ENCODE results near the gene SLC43A2. TPM values are rescaled to one million over a fixed set of nuclear protein-coding genes. Genes with fewer than 3 reads are reported as not detected.

SLC43A2 gene
- total and polyA plus RNA-seq, 2 donors (not counting 3 experiments of a cell fraction or from before 2014, with no cell fraction given) = 41.7 to 52.0 TPM

GRCh38 chr17:1574697-1575471 is 53.8 kb downstream of the SLC43A2 start:
- Histone ChIP-seq H3K9me3 (replicated peaks; ENCODE audit: control insufficient read depth, insufficient read depth, low read length) (no peaks in the 10 kb centered on the region), H3K27ac (ENCODE audit: insufficient read depth, low read depth, low read length) (peak overlapping the region; percentile 33), H3K27me3 (ENCODE audit: control insufficient read depth in 2 of 2, insufficient read depth in 2 of 2, low read length in 2 of 2) (no peaks in the 10 kb centered on the region), H3K9me1 (replicated peaks; ENCODE audit: control insufficient read depth, extremely low read depth, insufficient read depth, low read length) (no peaks in the 10 kb centered on the region), H3K9ac (replicated peaks; ENCODE audit: extremely low read depth, insufficient read depth, low read length) (no peak overlapping the region), H3K4me3 (replicated peaks in 1 of 3; ENCODE audit: insufficient read depth in 1 of 3, low read depth in 1 of 3, low read length in 3 of 3) (no peak overlapping the region), H3K79me2 (ENCODE audit: control insufficient read depth, insufficient read depth, low read length) (no peaks in the 10 kb centered on the region), H2AFZ (ENCODE audit: low read depth, low read length) (peak overlapping the region; percentile 14), H3K4me2 (ENCODE audit: insufficient read depth, low read length) (no peak overlapping the region), H3K36me3 (ENCODE audit: control insufficient read depth in 2 of 2, extremely low read depth in 1 of 2, insufficient read depth in 2 of 2, low read length in 2 of 2) (no peaks in the 10 kb centered on the region), H4K20me1 (replicated peaks; ENCODE audit: control insufficient read depth, extremely low read depth, insufficient read depth, low read length) (no peaks in the 10 kb centered on the region), H3K4me1 (ENCODE audit: control insufficient read depth, extremely low read depth, insufficient read depth, low read length) (peaks cover 21% of the 10 kb centered on the region)
- dilution Hi-C loops (cut with MboI; ENCODE audit: extremely low pct_ligation_motif_present, low sequenced_read_pairs) = no loop called here
- TF ChIP-seq EZH2 (IDR thresholded peaks at IDR 0.05; ENCODE audit: borderline replicate concordance, low read depth, low read length, severe bottlenecking) = no peak
- peak; percentile 26 for TF ChIP-seq POLR2A (IDR thresholded peaks at IDR 0.05; ENCODE audit: low read depth, low read length)
- FAIRE-seq (no peak), DNase-seq (ENCODE audit: low read depth, low spot score) (no peak)
- intact Hi-C loops (cut with micrococcal nuclease) = loop anchor here (1.0 kb wide), 4 partner anchors 15 to 74 kb away; partner anchors contain the start of gene RILP
- BruUV-seq (replicated peaks) = TSS peak; percentile 10
- ChIA-PET CTCF (interaction anchor here (0.5 to 10.7 kb wide), 29 partner anchors 8 to 361 kb away, joined by 3 to 459 read pairs (median 6); partner anchors contain the start of genes PITPNA, RILP, SCARF1 and SLC43A2), POLR2A (interaction anchor here (0.6 to 1.6 kb wide), 5 partner anchors 52 to 142 kb away, joined by 3 to 9 read pairs (median 6); partner anchors contain the start of genes INPP5K and RILP)

- TF ChIP-seq POLR2A (IDR thresholded peaks at IDR 0.05; ENCODE audit: low read depth, low read length) (no peak), JUN (IDR thresholded peaks at IDR 0.05; ENCODE audit: borderline replicate concordance, insufficient read depth, insufficient read length, low read depth) (no peak), POLR2AphosphoS5 (IDR thresholded peaks at IDR 0.05; ENCODE audit: insufficient read depth, low read depth, low read length) (peak; percentile 91), GATA2 (IDR thresholded peaks at IDR 0.05; ENCODE audit: insufficient read depth, insufficient read length, low read depth, low read length) (no peak), MAX (IDR thresholded peaks at IDR 0.05; ENCODE audit: insufficient read depth, insufficient read length) (no peak), CTCF (IDR thresholded peaks at IDR 0.05; ENCODE audit: extremely low read depth in 1 of 2, insufficient read depth in 1 of 2, low read depth in 1 of 2, low read length in 2 of 2) (peak; percentile 96 to 99)
- dilution Hi-C loops (cut with MboI; ENCODE audit: extremely low pct_ligation_motif_present, low sequenced_read_pairs) (no loop called here), intact Hi-C loops (cut with micrococcal nuclease) (loop anchor here (1.0 kb wide), 4 partner anchors 16 to 75 kb away; partner anchors contain the start of gene RILP)
- H3K9me3 ChIP-seq (replicated peaks; ENCODE audit: control insufficient read depth, insufficient read depth, low read length) = no peaks in the 10 kb centered on the region
- DNase-seq (ENCODE audit: low read depth, low spot score) = peak; percentile 76
- H3K9me1 ChIP-seq (replicated peaks; ENCODE audit: control insufficient read depth, extremely low read depth, insufficient read depth, low read length) = no peaks in the 10 kb centered on the region
- H3K4me1 ChIP-seq (ENCODE audit: control insufficient read depth, extremely low read depth, insufficient read depth, low read length) = peaks cover 21% of the 10 kb centered on the region
- ChIA-PET POLR2A (interaction anchor here (0.6 to 1.6 kb wide), 5 partner anchors 53 to 142 kb away, joined by 3 to 9 read pairs (median 6); partner anchors contain the start of genes INPP5K and RILP), CTCF (interaction anchor here (0.5 to 10.7 kb wide), 33 partner anchors 9 to 360 kb away, joined by 3 to 459 read pairs (median 6); partner anchors contain the start of genes PITPNA, RILP, SCARF1 and SLC43A2)
- no peak overlapping the region for H3K4me3 ChIP-seq (replicated peaks in 1 of 3; ENCODE audit: insufficient read depth in 1 of 3, low read depth in 1 of 3, low read length in 3 of 3)
- FAIRE-seq = peak; percentile 94
- no TSS peak for BruUV-seq (replicated peaks)
- no peaks in the 10 kb centered on the region for H3K36me3 ChIP-seq (ENCODE audit: control insufficient read depth in 2 of 2, extremely low read depth in 1 of 2, insufficient read depth in 2 of 2, low read length in 2 of 2)
- H3K4me2 ChIP-seq (ENCODE audit: insufficient read depth, low read length) = no peak overlapping the region
- no peaks in the 10 kb centered on the region for H4K20me1 ChIP-seq (replicated peaks; ENCODE audit: control insufficient read depth, extremely low read depth, insufficient read depth, low read length)
- no peaks in the 10 kb centered on the region for H3K79me2 ChIP-seq (ENCODE audit: control insufficient read depth, insufficient read depth, low read length)
- no peaks in the 10 kb centered on the region for H3K27me3 ChIP-seq (ENCODE audit: control insufficient read depth in 2 of 2, insufficient read depth in 2 of 2, low read length in 2 of 2)
- H2AFZ ChIP-seq (ENCODE audit: low read depth, low read length) = no peak overlapping the region
- H3K27ac ChIP-seq (ENCODE audit: insufficient read depth, low read depth, low read length) = no peak overlapping the region
- H3K9ac ChIP-seq (replicated peaks; ENCODE audit: extremely low read depth, insufficient read depth, low read length) = no peak overlapping the region
These were observed 54.5 kb downstream of the SLC43A2 start for GRCh38 chr17:1573932-1574696.

Measured in endothelial cell of umbilical vein (primary cell).